Right lobe of liver (tissue), 6 donors: Measurements from ENCODE around the gene COL1A1. TPM values are rescaled to one million over a fixed set of nuclear protein-coding genes. Genes with fewer than 3 reads are reported as not detected.
A peak's percentile ranks its signal among the peaks of the same experiment; 100 is the strongest.

Experiments used
- ATAC-seq, 4 donors: fragments of 200-7000 bp; cut with Tn5 transposase; one replicate each; pipeline ENCODE4 v1.9.1; 2020; ENCODE audit warnings: mild to moderate bottlenecking in 4 of 4, moderate library complexity in 4 of 4
- DNase-seq, 3 donors: peaks; one replicate each; pipeline ENCODE4 v3.0.0-alpha.2; 2020
- H3K27ac ChIP-seq, 3 donors: fragments of 200-600 bp; one replicate each; pipeline ENCODE4 v1.8.0; 2022
- H3K27me3 ChIP-seq, 2 donors: fragments of 200-600 bp; one replicate each; pipeline ENCODE4 v1.8.0; 2022
- H3K36me3 ChIP-seq, 4 donors: fragments of 200-600 bp; sonication (generic) in 1 of 4; one replicate each; pipeline versions ENCODE4 v1.5.1 to v1.8.0; 2017 to 2022; ENCODE audit warnings: control low read depth in 1 of 4
- H3K4me1 ChIP-seq, 4 donors: fragments of 200-600 bp; sonication (generic) in 1 of 4; one replicate each; pipeline versions ENCODE4 v1.5.1 to v1.8.0; 2017 to 2022; ENCODE audit warnings: control low read depth in 1 of 4
- H3K4me3 ChIP-seq, 3 donors: fragments of 200-600 bp; one replicate each; pipeline ENCODE4 v1.8.0; 2022
- H3K9me3 ChIP-seq, 4 donors: fragments of 200-600 bp; sonication (generic) in 1 of 4; one replicate each; pipeline versions ENCODE4 v1.5.1 to v1.8.0; 2017 to 2022; ENCODE audit warnings: control low read depth in 1 of 4
- POLR2A ChIP-seq: fragments of 450-650 bp; IDR thresholded peaks from one replicate; pipeline ENCODE4 v1.6.1; 2017; ENCODE audit warnings: antibody characterized with exemption, mild to moderate bottlenecking
- WGBS: methylation state at CpG from one replicate; pipeline ENCODE4 v1.1.6; 2018; ENCODE audit warnings: low coverage, low lambda C conversion rate; ENCODE audit not compliant: insufficient coverage; ENCODE audit errors: missing lambda C conversion rate; 5-methylcytosine and 5-hydroxymethylcytosine counted together
- intact Hi-C, 2 donors: fragments of 100-400 bp; cut with DNase I; formaldehyde crosslinking; loops; one replicate each; pipeline versions ENCODE4 v1.11.2 to v1.14.1; 2022
- total RNA-seq, 6 experiments: library from RNA; depleted of rRNA in 2 of 6; stranded (reverse); fragments of >200 nt in 2 of 6; fragmentation: NEBNext Ultra II Directional in 3 of 6; extraction: Animal tissue kit (Norgen Biotek cat#: 25700) in 3 of 6; gene quantifications; one replicate each; pipeline versions ENCODE4 v1.1.0 to v1.2.4, GENCODE V29; 2016 to 2023
- TF ChIP-seq, protein P1 (sequence below), 4 donors: fragments of 200-600 bp in 3 of 4; fragments of 450-650 bp in 1 of 4; IDR thresholded peaks; one replicate each; pipeline versions ENCODE4 v1.5.1 to v1.8.0; 2016 to 2022; ENCODE audit warnings: antibody characterized with exemption in 4 of 4, mild to moderate bottlenecking in 2 of 4
- donor health status: DM: no; HTN: yes; CAD: no.
- donor health status: DM: no; HTN: no; CAD: no.
- donor health status: DM: no; HTN: no; CAD: no.
- donor health status: DM: no; HTN: yes; CAD: no.
- donor health status: DM: no; HTN: yes; CAD: no.

Gene COL1A1
- total RNA-seq, 6 experiments from 2014 or later = 9.3 to 109 (median 34.7) TPM

GRCh38 chr17:50200457-50201275 lies 765 bp downstream of the COL1A1 start:
- Histone ChIP-seq H3K9me3 (no peaks in the 10 kb centered on the region), H3K4me3 (peak overlapping the region; percentile 27 to 53 (median 38)), H3K27ac (peak overlapping the region; percentile 32 to 52 (median 41)), H3K27me3 (no peaks in the 10 kb centered on the region), H3K4me1 (peaks cover 0 to 12% (median 0%) of the 10 kb centered on the region in 4 donors), H3K36me3 (no peaks in the 10 kb centered on the region)
- ATAC-seq (peak; percentile 82 to 85 (median 83)), DNase-seq (peak; percentile 86 to 89 (median 88))
- intact Hi-C loops = loop anchor here (5.0 kb wide), 2 partner anchors 72 to 97 kb away; partner anchors contain the start of gene TMEM92 (in 1 of the 2)
- TF ChIP-seq POLR2A = no peak
- TF ChIP-seq, protein P1, sequence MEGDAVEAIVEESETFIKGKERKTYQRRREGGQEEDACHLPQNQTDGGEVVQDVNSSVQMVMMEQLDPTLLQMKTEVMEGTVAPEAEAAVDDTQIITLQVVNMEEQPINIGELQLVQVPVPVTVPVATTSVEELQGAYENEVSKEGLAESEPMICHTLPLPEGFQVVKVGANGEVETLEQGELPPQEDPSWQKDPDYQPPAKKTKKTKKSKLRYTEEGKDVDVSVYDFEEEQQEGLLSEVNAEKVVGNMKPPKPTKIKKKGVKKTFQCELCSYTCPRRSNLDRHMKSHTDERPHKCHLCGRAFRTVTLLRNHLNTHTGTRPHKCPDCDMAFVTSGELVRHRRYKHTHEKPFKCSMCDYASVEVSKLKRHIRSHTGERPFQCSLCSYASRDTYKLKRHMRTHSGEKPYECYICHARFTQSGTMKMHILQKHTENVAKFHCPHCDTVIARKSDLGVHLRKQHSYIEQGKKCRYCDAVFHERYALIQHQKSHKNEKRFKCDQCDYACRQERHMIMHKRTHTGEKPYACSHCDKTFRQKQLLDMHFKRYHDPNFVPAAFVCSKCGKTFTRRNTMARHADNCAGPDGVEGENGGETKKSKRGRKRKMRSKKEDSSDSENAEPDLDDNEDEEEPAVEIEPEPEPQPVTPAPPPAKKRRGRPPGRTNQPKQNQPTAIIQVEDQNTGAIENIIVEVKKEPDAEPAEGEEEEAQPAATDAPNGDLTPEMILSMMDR (IDR thresholded peaks at IDR 0.05) = peak; percentile 99 to 100 (median 100)
- WGBS = 2% methylated on average over 24 of the region's 55 CpGs

GRCh38 chr17:50199803-50200456 lies 1.5 kb downstream of the COL1A1 start:
- intact Hi-C loops = loop anchor here (5.0 kb wide), 2 partner anchors 72 to 97 kb away; partner anchors contain the start of gene TMEM92 (in 1 of the 2)
- H3K4me3 ChIP-seq = peak overlapping the region; percentile 27 to 53 (median 38)
- H3K27me3 ChIP-seq = no peaks in the 10 kb centered on the region
- TF ChIP-seq, protein P1 (IDR thresholded peaks at IDR 0.05) = no peak
- peak; percentile 25 for TF ChIP-seq POLR2A
- DNase-seq (peak; percentile 90 to 94 (median 91)), ATAC-seq (peak; percentile 89 to 94 (median 92))
- H3K27ac ChIP-seq = peak overlapping the region; percentile 41 to 47 (median 43)
- 2% methylated on average over 22 of the region's 36 CpGs for WGBS
- H3K36me3 ChIP-seq = no peaks in the 10 kb centered on the region
- no peaks in the 10 kb centered on the region for H3K9me3 ChIP-seq
- H3K4me1 ChIP-seq = peaks cover 0 to 12% (median 0%) of the 10 kb centered on the region in 4 donors

DNA sequence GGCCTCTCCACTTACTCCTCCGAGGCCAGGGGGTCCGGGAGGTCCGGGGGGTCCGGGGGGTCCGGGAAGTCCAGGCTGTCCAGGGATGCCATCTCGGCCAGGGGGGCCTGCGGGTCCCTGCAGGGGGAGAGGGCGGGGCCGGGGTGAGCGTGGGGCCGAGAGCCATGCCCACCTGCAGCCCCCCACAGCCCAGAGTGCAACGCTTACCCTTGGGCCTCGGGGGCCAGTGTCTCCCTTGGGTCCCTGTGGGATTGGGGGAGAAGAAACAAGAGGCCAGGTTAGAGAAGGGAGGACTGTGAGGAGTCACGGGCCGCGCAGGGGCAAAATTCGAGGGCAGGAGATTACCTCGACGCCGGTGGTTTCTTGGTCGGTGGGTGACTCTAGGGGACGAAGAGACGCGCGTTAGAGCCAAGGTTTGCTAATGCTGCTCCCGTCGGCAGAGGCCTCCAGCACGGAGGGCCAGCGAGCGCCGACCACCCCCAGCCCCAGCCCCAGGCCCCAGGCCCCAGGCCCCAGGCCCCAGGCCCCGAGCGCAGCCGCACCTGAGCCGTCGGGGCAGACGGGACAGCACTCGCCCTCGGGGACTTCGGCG lies 2.1 kb downstream of the COL1A1 start:
- DNase-seq = peak in 1 of 3 donors; percentile 68
- ATAC-seq = no peak
- no peaks in the 10 kb centered on the region for H3K36me3 ChIP-seq
- 33% methylated on average over 3 of the region's 41 CpGs for WGBS
- peak overlapping the region; percentile 27 to 40 (median 31) for H3K4me3 ChIP-seq
- TF ChIP-seq, protein P1 (IDR thresholded peaks at IDR 0.05) = no peak
- TF ChIP-seq POLR2A = no peak
- no peaks in the 10 kb centered on the region for H3K9me3 ChIP-seq
- H3K4me1 ChIP-seq = peaks cover 0 to 12% (median 0%) of the 10 kb centered on the region in 4 donors
- no peaks in the 10 kb centered on the region for H3K27me3 ChIP-seq
- H3K27ac ChIP-seq = peak overlapping the region; percentile 37 to 47 (median 43)
- intact Hi-C loops = no loop called here

DNA sequence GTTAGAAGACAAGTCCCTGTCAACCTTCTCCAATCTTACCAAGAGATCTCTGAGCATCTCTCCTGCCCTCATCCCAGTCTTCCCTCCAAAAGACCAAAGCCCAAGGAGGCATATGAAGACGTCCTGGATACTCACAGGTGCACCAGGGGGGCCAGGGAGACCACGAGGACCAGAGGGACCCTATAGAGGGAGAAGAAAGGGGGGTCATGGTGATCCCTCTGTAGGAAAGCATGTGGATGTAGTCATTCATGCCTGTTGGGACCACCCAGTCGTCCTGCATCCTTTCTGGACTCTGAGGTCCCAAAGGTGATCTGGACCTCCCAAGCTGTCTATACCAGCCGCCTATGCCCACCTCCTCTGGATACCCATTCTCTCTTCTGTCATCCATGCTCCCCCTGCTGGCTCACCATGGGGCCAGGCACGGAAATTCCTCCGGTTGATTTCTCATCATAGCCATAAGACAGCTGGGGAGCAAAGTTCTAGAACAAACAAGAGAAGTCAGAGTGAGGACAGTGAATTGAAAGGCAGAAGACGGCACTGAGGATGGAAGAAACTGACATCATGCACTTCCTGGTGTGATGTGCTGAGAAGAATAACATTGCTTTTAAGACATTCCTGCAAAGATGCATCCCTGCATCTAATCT lies 3.3 kb downstream of the COL1A1 start:
- H3K9me3 ChIP-seq = no peaks in the 10 kb centered on the region
- WGBS = 4% methylated on average over 6 of the region's 7 CpGs
- no peaks in the 10 kb centered on the region for H3K36me3 ChIP-seq
- intact Hi-C loops = no loop called here
- TF ChIP-seq, protein P1 (IDR thresholded peaks at IDR 0.05) = peak; percentile 64 to 77 (median 76)
- no peak for TF ChIP-seq POLR2A
- H3K4me1 ChIP-seq = peaks cover 0 to 12% (median 0%) of the 10 kb centered on the region in 4 donors
- H3K4me3 ChIP-seq = no peak overlapping the region
- DNase-seq (peak in 2 of 3 donors; percentile 67 to 73), ATAC-seq (peak in 3 of 4 donors; percentile 3 to 25 (median 24))
- no peaks in the 10 kb centered on the region for H3K27me3 ChIP-seq
- H3K27ac ChIP-seq = peak overlapping the region in 1 of 3 donors; percentile 23
